Measurements from ENCODE around the gene CNIH3. TPM values are rescaled to one million over a fixed set of nuclear protein-coding genes. Genes with fewer than 3 reads are reported as not detected.
"Not testable (repeated sequence)": the region's sequence is repeated elsewhere in the genome, so short reads cannot be mapped to it uniquely, and the experiment has no call there.

The CNIH3 gene
- polyA plus RNA-seq, 2 donors: 0.99 to 1.4 TPM

- 69% methylated on average over 3 of the region's 3 CpGs for WGBS, 2 donors
- Histone ChIP-seq H3K9me3 (ENCODE audit: control insufficient read depth in 2 of 2, insufficient read depth in 1 of 2, low read depth in 1 of 2, low read length in 1 of 2) (no peaks in the 10 kb centered on the region), H3K36me3 (ENCODE audit: control insufficient read depth in 2 of 2, insufficient read depth in 2 of 2, low read length in 1 of 2) (no peaks in the 10 kb centered on the region), H3K27ac (ENCODE audit: low read depth in 2 of 2, low read length in 1 of 2) (no peak overlapping the region), H3K4me3 (ENCODE audit: low read depth in 1 of 2, low read length in 2 of 2) (no peak overlapping the region), H3K27me3 (ENCODE audit: control insufficient read depth in 1 of 2, insufficient read depth in 2 of 2, low read length in 2 of 2) (no peaks in the 10 kb centered on the region), H3K4me1 (ENCODE audit: control insufficient read depth in 2 of 2, insufficient read depth in 2 of 2, low read length in 1 of 2) (no peaks in the 10 kb centered on the region)
These were observed 89.5 kb downstream of the CNIH3 start for GRCh38 chr1:224705578-224705977.

GRCh38 chr1:224707843-224708725 is 92.0 kb downstream of the CNIH3 start:
- H3K4me1 ChIP-seq (ENCODE audit: control insufficient read depth in 2 of 2, insufficient read depth in 2 of 2, low read length in 1 of 2): no peaks in the 10 kb centered on the region
- WGBS, 2 donors: 64 to 67% methylated on average over 7 of the region's 7 CpGs
- H3K9me3 ChIP-seq (ENCODE audit: control insufficient read depth in 2 of 2, insufficient read depth in 1 of 2, low read depth in 1 of 2, low read length in 1 of 2): no peaks in the 10 kb centered on the region
- H3K27me3 ChIP-seq (ENCODE audit: control insufficient read depth in 1 of 2, insufficient read depth in 2 of 2, low read length in 2 of 2): no peaks in the 10 kb centered on the region
- H3K4me3 ChIP-seq (ENCODE audit: low read depth in 1 of 2, low read length in 2 of 2): no peak overlapping the region
- H3K36me3 ChIP-seq (ENCODE audit: control insufficient read depth in 2 of 2, insufficient read depth in 2 of 2, low read length in 1 of 2): no peaks in the 10 kb centered on the region
- H3K27ac ChIP-seq (ENCODE audit: low read depth in 2 of 2, low read length in 1 of 2): no peak overlapping the region

- H3K9me3 ChIP-seq (ENCODE audit: control insufficient read depth in 2 of 2, insufficient read depth in 1 of 2, low read depth in 1 of 2, low read length in 1 of 2): no peaks in the 10 kb centered on the region
- WGBS, 2 donors: 69 to 78% methylated on average over 3 of the region's 3 CpGs
These were observed 94.1 kb downstream of the CNIH3 start for GRCh38 chr1:224710196-224710595.

GRCh38 chr1:224711231-224711756 is 95.2 kb downstream of the CNIH3 start:
- not testable (repeated sequence) for H3K9me3 ChIP-seq (ENCODE audit: control insufficient read depth in 2 of 2, insufficient read depth in 1 of 2, low read depth in 1 of 2, low read length in 1 of 2); H3K4me1 ChIP-seq (ENCODE audit: control insufficient read depth in 2 of 2, insufficient read depth in 2 of 2, low read length in 1 of 2); H3K4me3 ChIP-seq (ENCODE audit: low read depth in 1 of 2, low read length in 2 of 2); H3K36me3 ChIP-seq (ENCODE audit: control insufficient read depth in 2 of 2, insufficient read depth in 2 of 2, low read length in 1 of 2); H3K27me3 ChIP-seq (ENCODE audit: control insufficient read depth in 1 of 2, insufficient read depth in 2 of 2, low read length in 2 of 2); H3K27ac ChIP-seq (ENCODE audit: low read depth in 2 of 2, low read length in 1 of 2)
- WGBS, 2 donors: 74 to 80% methylated on average over 4 of the region's 4 CpGs

More at GRCh38 chr1:224710196-224710595, 94.1 kb downstream of the CNIH3 start:
- H3K36me3 ChIP-seq (ENCODE audit: control insufficient read depth in 2 of 2, insufficient read depth in 2 of 2, low read length in 1 of 2): no peaks in the 10 kb centered on the region
- no peak overlapping the region for H3K4me3 ChIP-seq (ENCODE audit: low read depth in 1 of 2, low read length in 2 of 2)
- H3K27ac ChIP-seq (ENCODE audit: low read depth in 2 of 2, low read length in 1 of 2): no peak overlapping the region
- H3K27me3 ChIP-seq (ENCODE audit: control insufficient read depth in 1 of 2, insufficient read depth in 2 of 2, low read length in 2 of 2): no peaks in the 10 kb centered on the region
- H3K4me1 ChIP-seq (ENCODE audit: control insufficient read depth in 2 of 2, insufficient read depth in 2 of 2, low read length in 1 of 2): no peaks in the 10 kb centered on the region

- Histone ChIP-seq H3K9me3 (ENCODE audit: control insufficient read depth in 2 of 2, insufficient read depth in 1 of 2, low read depth in 1 of 2, low read length in 1 of 2) (no peaks in the 10 kb centered on the region), H3K4me3 (ENCODE audit: low read depth in 1 of 2, low read length in 2 of 2) (no peak overlapping the region), H3K4me1 (ENCODE audit: control insufficient read depth in 2 of 2, insufficient read depth in 2 of 2, low read length in 1 of 2) (no peaks in the 10 kb centered on the region), H3K36me3 (ENCODE audit: control insufficient read depth in 2 of 2, insufficient read depth in 2 of 2, low read length in 1 of 2) (no peaks in the 10 kb centered on the region), H3K27ac (ENCODE audit: low read depth in 2 of 2, low read length in 1 of 2) (no peak overlapping the region), H3K27me3 (ENCODE audit: control insufficient read depth in 1 of 2, insufficient read depth in 2 of 2, low read length in 2 of 2) (no peaks in the 10 kb centered on the region)
- 63 to 88% methylated on average over 3 of the region's 3 CpGs for WGBS, 2 donors
These were observed 95.8 kb downstream of the CNIH3 start for GRCh38 chr1:224711876-224712275.

DNA sequence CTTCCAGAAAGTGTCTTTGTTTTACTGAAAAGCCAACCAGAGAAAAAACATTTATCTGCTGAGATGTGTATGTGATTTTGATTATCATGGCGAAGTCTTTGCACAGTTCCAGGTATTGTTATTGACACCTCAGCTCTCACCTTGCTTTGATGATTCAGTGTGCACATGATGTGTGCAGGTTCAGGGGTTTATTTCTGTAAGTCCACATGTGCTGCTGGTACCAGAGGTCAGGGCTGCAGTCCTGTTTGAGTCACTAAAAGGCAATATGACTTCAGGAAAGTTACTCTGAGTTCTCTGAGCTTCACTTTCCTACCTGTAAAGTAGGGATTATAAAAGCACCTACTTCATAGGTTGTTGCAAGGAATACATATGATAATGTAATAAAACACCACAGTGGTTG is 97.1 kb downstream of the CNIH3 start:
- no peaks in the 10 kb centered on the region for H3K36me3 ChIP-seq (ENCODE audit: control insufficient read depth in 2 of 2, insufficient read depth in 2 of 2, low read length in 1 of 2)
- WGBS, 2 donors: 83 to 91% methylated on average over 1 of the region's 1 CpG
- no peaks in the 10 kb centered on the region for H3K9me3 ChIP-seq (ENCODE audit: control insufficient read depth in 2 of 2, insufficient read depth in 1 of 2, low read depth in 1 of 2, low read length in 1 of 2)
- H3K27ac ChIP-seq (ENCODE audit: low read depth in 2 of 2, low read length in 1 of 2): no peak overlapping the region
- H3K4me1 ChIP-seq (ENCODE audit: control insufficient read depth in 2 of 2, insufficient read depth in 2 of 2, low read length in 1 of 2): no peaks in the 10 kb centered on the region
- H3K27me3 ChIP-seq (ENCODE audit: control insufficient read depth in 1 of 2, insufficient read depth in 2 of 2, low read length in 2 of 2): no peaks in the 10 kb centered on the region
- no peak overlapping the region for H3K4me3 ChIP-seq (ENCODE audit: low read depth in 1 of 2, low read length in 2 of 2)

DNA sequence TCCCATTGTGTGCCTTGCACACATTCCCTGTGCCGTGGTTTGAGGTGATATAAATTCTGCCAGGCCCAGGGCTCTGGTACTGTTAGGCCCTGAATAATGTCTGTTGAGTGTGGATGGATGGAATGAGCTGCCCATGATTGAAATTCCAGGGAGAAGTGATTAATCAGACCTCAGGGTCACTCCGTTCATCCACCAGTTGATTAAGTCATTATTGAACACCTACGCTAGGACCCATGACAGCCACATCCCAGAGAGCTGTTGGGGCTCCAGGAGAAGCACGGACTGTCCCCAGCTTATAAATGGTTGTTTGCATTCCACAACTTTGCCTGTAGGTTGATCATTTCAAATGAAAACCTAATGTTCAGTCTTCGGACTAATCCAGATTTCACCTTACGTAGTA is 98.4 kb downstream of the CNIH3 start:
- Histone ChIP-seq H3K27ac (ENCODE audit: low read depth in 2 of 2, low read length in 1 of 2) (no peak overlapping the region), H3K27me3 (ENCODE audit: control insufficient read depth in 1 of 2, insufficient read depth in 2 of 2, low read length in 2 of 2) (no peaks in the 10 kb centered on the region), H3K36me3 (ENCODE audit: control insufficient read depth in 2 of 2, insufficient read depth in 2 of 2, low read length in 1 of 2) (no peaks in the 10 kb centered on the region), H3K9me3 (ENCODE audit: control insufficient read depth in 2 of 2, insufficient read depth in 1 of 2, low read depth in 1 of 2, low read length in 1 of 2) (no peaks in the 10 kb centered on the region), H3K4me1 (ENCODE audit: control insufficient read depth in 2 of 2, insufficient read depth in 2 of 2, low read length in 1 of 2) (no peaks in the 10 kb centered on the region), H3K4me3 (ENCODE audit: low read depth in 1 of 2, low read length in 2 of 2) (no peak overlapping the region)
- 92 to 93% methylated on average over 6 of the region's 6 CpGs for WGBS, 2 donors

GRCh38 chr1:224718470-224719053 is 102.4 kb downstream of the CNIH3 start:
- Histone ChIP-seq H3K36me3 (ENCODE audit: control insufficient read depth in 2 of 2, insufficient read depth in 2 of 2, low read length in 1 of 2) (no peaks in the 10 kb centered on the region), H3K9me3 (ENCODE audit: control insufficient read depth in 2 of 2, insufficient read depth in 1 of 2, low read depth in 1 of 2, low read length in 1 of 2) (no peaks in the 10 kb centered on the region), H3K4me1 (ENCODE audit: control insufficient read depth in 2 of 2, insufficient read depth in 2 of 2, low read length in 1 of 2) (no peaks in the 10 kb centered on the region), H3K27me3 (ENCODE audit: control insufficient read depth in 1 of 2, insufficient read depth in 2 of 2, low read length in 2 of 2) (no peaks in the 10 kb centered on the region), H3K27ac (ENCODE audit: low read depth in 2 of 2, low read length in 1 of 2) (no peak overlapping the region), H3K4me3 (ENCODE audit: low read depth in 1 of 2, low read length in 2 of 2) (no peak overlapping the region)
- 65 to 74% methylated on average over 9 of the region's 9 CpGs for WGBS, 2 donors

DNA sequence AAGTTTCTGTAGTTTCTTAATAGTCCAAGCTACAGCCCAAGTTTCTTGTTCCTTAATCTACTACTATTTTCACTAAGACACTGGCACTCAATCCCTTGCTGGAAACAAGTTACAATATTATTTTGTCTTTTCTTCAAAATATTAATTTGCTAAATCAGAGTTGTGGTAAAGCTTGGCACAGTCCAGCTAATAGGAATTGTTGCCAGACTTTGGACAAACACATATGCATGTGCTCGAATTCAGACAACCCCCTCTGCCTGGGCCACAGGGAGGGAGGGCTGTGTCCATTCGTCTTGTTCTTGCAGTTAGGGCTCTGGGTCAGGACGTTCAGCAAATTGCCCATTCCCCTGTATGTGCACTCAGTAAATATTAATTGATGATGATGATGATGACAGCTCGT is 103.6 kb downstream of the CNIH3 start:
- H3K4me3 ChIP-seq (ENCODE audit: low read depth in 1 of 2, low read length in 2 of 2): no peak overlapping the region
- WGBS, 2 donors: 48 to 51% methylated on average over 4 of the region's 4 CpGs
- no peaks in the 10 kb centered on the region for H3K36me3 ChIP-seq (ENCODE audit: control insufficient read depth in 2 of 2, insufficient read depth in 2 of 2, low read length in 1 of 2)
- no peak overlapping the region for H3K27ac ChIP-seq (ENCODE audit: low read depth in 2 of 2, low read length in 1 of 2)
- no peaks in the 10 kb centered on the region for H3K27me3 ChIP-seq (ENCODE audit: control insufficient read depth in 1 of 2, insufficient read depth in 2 of 2, low read length in 2 of 2)
- H3K9me3 ChIP-seq (ENCODE audit: control insufficient read depth in 2 of 2, insufficient read depth in 1 of 2, low read depth in 1 of 2, low read length in 1 of 2): no peaks in the 10 kb centered on the region
- H3K4me1 ChIP-seq (ENCODE audit: control insufficient read depth in 2 of 2, insufficient read depth in 2 of 2, low read length in 1 of 2): no peaks in the 10 kb centered on the region
